KOPT-K1 (cell line): ENCODE results near the gene PCYT1A.

Source experiments
- H3K27ac ChIP-seq: fragments of 200-600 bp; sonication (generic); 2 replicates; pipeline ENCODE4 v1.5.1; 2016; ENCODE audit warnings: antibody characterized with exemption, mild to moderate bottlenecking, low read depth, low read length; ENCODE audit not compliant: poor library complexity, severe bottlenecking
- H3K36me3 ChIP-seq: fragments of 200-600 bp; sonication (generic); 2 replicates; pipeline ENCODE4 v1.5.1; 2017; ENCODE audit warnings: antibody characterized with exemption, mild to moderate bottlenecking, low read length, moderate library complexity; ENCODE audit not compliant: insufficient read depth
- H3K9me3 ChIP-seq: fragments of 200-600 bp; sonication (generic); 2 replicates; pipeline ENCODE4 v1.5.1; 2017; ENCODE audit warnings: antibody characterized with exemption, low read length, mild to moderate bottlenecking; ENCODE audit not compliant: insufficient read depth, poor library complexity, severe bottlenecking

PCYT1A gene

DNA sequence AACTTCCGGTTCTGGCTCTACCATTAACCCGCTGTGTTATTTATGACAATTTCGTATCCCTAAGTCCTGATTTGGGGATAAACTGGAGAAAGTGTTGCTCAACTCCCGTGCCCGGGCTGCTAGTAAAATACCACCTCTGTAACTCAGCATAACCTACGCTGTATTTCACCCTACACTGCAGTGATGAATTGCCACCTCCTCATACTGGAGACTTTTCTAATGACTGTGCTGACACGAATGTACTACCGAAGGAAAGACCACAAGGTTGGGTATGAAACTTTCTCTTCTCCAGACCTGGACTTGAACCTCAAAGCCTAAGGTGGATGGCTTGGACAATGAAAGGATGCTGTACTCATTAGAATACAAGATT is 54.7 kb downstream of the PCYT1A start:
- Histone ChIP-seq H3K9me3 (no peaks in the 10 kb centered on the region), H3K36me3 (peaks cover 4% of the 10 kb centered on the region; the same call in 1 of the 2 replicates), H3K27ac (no peak overlapping the region)

DNA sequence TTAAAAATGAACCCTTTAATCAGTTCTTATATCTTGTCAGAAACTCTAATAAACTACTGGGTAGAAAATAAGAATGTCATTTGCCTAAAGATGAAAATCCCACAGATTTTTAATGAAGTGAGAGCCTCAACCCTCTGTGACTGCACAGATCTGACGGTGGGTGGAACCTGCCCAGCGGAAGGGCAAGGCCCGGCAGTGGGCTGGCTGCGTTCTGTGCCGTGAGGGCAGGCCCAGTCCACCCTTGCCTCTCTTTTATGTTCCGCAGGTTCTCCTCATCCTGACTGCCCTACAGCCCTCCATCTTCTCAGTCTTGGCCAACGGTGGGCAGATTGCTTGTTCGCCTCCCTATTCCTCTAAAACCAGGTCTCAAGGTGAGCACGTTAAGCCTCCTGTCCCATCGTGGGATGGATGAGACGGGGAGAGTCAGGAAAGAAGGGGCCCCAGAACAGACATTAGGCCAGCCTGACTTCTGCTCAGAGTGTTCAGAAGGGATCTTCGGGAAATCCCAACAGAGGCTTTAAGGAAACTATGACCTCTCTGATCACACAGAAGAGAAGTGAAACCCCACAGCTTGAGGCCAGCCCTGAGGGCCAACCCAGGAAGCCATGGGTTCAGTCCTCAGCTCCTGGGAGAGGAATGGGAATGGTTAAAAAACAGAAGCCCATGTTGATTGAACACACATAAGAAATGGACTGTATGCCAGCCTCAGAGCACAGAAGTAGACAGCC is 55.2 kb downstream of the PCYT1A start:
- Histone ChIP-seq H3K9me3 (no peaks in the 10 kb centered on the region), H3K36me3 (no peaks in the 10 kb centered on the region), H3K27ac (no peak overlapping the region)

DNA sequence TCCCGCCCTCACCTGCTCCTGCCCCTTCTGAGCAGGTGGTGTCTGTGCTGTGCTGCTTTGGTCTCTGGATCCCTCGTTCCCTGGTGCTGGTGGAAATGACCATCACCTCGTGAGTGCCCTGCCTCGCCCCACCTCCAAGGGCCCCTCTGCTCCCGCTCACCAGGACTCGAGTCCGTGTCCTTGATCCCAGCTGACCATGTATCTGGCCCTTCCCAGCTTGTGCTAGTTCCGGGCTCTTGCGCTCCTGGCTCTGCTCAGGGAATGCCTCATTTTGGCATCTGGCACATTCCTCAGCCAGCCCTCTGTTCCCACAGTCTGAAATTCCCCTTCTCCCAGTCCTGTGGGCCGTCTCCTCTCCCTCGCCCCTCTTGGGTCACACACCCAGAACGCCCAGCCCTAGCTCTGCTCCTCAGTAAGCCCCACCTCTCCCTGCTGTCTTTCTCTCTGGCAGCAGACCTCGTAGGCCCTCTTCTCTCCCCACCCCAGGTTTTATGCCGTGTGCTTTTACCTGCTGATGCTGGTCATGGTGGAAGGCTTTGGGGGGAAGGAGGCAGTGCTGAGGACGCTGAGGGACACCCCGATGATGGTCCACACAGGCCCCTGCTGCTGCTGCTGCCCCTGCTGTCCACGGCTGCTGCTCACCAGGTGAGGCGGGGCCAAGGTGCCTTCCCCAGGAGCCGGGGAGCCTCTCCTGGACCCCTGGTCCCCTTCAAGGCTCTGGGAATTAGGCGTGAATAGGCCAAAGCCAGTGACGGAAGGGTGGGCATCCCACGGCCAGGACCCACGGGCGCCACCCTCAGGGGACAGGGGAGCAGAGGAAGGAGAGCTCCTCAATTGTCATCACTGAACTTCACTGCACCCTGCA is 59.7 kb downstream of the PCYT1A start:
- Histone ChIP-seq H3K27ac (no peak overlapping the region), H3K9me3 (no peaks in the 10 kb centered on the region), H3K36me3 (no peaks in the 10 kb centered on the region)

DNA sequence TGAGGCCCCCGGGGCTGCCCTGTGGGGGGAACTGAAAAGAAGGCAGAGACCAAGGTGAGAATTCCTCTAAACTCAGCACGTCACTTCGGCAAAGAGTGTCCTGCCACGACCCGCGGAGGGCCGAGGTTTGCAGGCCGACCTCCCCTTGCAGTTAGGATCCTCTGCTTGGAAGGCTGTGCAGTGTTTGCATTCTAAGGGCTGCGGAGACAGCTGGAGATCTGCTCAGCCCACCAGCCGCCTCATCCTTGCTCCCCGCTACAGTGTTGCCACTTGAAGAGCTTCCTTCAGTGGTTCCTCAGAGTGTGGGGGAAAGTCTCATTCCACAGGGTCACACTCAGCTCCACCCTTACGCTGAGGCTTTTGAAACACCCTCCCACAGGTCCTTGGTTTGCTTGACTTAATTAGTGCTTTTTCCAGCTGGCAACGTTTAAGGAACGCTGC is 60.4 kb downstream of the PCYT1A start:
- no peaks in the 10 kb centered on the region for H3K9me3 ChIP-seq
- no peaks in the 10 kb centered on the region for H3K36me3 ChIP-seq
- H3K27ac ChIP-seq = no peak overlapping the region

DNA sequence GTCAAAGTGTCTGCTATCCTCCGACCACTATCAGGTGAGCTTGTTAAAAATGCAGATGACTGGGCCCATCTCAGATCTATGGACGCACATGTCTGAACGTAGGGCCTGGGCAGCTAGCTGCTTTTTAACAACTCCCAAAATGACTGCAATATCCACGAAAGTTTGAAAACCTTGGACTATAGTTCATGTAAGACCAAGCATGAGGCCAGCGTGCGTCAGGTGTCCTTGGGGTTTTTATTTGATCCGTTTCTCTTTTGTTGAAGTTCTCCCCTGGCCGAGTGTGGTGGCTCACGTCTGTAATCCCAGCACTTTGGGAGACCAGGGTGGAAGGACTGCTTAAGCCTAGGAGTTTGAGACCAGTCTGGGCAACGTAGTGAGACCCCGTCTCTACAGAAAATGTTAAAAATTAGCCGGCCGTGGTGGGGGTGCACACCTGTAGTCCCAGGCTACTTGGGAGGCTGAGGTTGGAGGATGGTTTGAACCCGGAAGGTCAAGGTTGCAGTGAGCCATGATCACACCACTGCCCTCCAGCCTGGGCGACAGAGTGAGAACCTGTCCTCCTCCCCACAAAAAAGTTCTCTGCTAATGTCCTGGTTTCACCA is 61.7 kb downstream of the PCYT1A start:
- Histone ChIP-seq H3K36me3 (no peaks in the 10 kb centered on the region), H3K27ac (no peak overlapping the region), H3K9me3 (no peaks in the 10 kb centered on the region)

DNA sequence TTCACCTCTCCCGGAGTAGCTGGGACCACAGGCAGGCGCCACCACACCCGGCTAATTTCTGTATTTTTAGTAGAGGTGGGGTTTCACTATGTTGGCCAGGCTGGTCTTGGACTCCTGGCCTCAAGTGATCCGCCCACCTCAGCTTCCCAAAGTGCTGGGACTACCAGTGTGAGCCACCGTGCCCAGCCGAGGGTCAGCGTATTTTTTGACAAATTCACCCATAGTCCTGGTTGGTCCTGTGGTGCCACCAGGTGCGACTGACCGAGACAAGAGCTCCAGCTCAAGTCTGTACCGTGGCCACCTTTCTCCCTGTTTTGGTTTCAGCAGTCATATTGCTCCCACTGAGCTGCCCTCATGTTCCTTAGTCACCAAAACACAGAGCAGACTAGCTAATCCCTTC is 62.4 kb downstream of the PCYT1A start:
- no peak overlapping the region for H3K27ac ChIP-seq
- H3K36me3 ChIP-seq = no peaks in the 10 kb centered on the region

DNA sequence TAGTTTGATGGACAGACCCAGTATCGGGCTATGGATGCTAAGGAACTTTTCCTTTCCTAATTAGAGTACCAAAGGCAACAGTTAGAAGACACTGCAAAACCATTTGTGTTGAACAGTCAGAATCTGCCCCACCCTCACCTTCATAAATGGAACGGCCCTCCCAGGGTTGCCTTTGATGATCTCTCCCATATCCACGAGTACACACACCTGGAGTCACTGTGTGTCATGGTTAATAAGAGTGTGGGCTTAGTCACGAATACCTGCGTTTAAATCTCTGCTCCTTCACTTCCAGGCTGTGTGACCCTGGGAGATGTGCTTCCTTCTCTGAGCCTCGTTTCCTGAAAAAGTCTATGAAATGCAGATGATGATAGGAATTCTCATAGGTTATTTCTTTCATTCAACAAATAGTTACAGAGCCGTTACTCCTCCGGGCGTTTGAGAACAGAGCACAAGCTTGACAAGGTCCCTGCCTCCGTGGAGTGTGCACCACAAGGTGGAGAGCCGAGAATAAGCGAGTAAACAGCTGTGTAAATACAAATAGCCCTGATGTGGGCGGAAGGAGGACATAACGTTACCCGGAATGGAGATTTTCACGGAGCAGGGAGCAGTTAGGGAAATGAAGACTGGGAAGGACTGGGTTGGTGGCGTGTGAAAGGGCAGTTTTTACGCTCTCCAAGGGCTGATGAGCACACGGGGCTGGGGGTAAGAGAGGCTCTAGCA is 64.5 kb downstream of the PCYT1A start:
- H3K9me3 ChIP-seq = no peaks in the 10 kb centered on the region
- no peak overlapping the region for H3K27ac ChIP-seq

More for the DNA sequence above, 62.4 kb downstream of the PCYT1A start:
- H3K9me3 ChIP-seq = no peaks in the 10 kb centered on the region

DNA sequence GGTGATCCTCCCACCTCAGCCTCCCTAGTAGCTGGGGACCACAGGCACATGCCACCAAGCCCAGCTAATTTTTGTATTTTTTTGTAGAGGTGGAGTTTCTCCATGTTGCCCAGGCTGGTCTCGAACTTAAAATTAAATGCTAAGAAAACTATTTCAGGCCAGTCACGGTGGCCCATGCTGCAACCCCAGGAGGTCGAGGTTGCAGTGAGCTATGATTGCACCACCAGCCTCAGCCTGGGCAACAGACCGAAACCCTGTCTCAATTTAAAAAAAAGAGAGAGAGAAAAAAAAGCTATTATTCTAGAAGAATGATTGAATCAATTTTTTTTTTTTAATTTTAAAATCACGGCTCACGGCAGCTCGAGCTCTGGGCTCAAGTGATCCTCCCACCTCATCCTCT is 66.5 kb downstream of the PCYT1A start:
- H3K9me3 ChIP-seq = no peaks in the 10 kb centered on the region
- H3K36me3 ChIP-seq = no peaks in the 10 kb centered on the region
- no peak overlapping the region for H3K27ac ChIP-seq

More for the DNA sequence above, 64.5 kb downstream of the PCYT1A start:
- no peaks in the 10 kb centered on the region for H3K36me3 ChIP-seq

DNA sequence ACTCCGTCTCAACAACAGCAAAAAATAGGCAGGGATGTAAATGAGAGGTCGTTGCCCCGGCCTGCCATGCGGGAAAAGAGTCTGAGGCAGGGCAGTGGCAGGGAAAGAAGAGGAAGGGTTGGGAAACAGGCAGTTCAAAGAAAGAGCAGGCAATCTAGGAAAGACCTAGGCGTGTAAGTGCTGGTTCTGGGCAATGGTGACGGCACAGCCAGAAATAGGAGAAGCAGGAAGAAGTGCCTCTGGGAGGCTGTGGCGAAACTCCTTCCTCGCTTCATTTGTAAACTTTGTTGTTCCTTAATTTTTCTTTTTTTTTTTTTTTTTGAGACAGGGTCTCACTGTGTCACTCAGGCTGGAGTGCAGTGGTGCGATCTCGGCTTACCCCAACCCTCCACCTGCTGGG is 66.9 kb downstream of the PCYT1A start:
- H3K36me3 ChIP-seq = no peaks in the 10 kb centered on the region
- no peak overlapping the region for H3K27ac ChIP-seq
- H3K9me3 ChIP-seq = no peaks in the 10 kb centered on the region

DNA sequence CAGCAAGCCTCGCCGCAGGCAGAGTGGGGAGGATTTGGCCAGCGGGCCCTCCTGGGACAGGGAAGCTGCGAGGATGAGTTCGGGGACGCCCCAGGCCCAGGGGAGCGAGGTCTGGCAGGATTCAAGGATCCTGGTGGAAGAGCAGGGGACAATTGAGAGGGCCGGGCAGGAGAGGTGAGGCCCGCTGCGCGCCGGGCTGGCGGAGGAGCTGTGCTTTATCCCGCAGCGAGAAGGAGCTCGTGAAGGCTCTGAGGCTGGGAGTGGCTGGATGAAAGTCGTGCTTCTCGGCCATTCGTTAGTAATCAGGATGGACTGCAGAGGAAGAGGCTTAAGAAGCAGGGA is 67.6 kb downstream of the PCYT1A start:
- H3K9me3 ChIP-seq = no peaks in the 10 kb centered on the region
- peak overlapping the region; percentile 8 for H3K27ac ChIP-seq
- no peaks in the 10 kb centered on the region for H3K36me3 ChIP-seq

DNA sequence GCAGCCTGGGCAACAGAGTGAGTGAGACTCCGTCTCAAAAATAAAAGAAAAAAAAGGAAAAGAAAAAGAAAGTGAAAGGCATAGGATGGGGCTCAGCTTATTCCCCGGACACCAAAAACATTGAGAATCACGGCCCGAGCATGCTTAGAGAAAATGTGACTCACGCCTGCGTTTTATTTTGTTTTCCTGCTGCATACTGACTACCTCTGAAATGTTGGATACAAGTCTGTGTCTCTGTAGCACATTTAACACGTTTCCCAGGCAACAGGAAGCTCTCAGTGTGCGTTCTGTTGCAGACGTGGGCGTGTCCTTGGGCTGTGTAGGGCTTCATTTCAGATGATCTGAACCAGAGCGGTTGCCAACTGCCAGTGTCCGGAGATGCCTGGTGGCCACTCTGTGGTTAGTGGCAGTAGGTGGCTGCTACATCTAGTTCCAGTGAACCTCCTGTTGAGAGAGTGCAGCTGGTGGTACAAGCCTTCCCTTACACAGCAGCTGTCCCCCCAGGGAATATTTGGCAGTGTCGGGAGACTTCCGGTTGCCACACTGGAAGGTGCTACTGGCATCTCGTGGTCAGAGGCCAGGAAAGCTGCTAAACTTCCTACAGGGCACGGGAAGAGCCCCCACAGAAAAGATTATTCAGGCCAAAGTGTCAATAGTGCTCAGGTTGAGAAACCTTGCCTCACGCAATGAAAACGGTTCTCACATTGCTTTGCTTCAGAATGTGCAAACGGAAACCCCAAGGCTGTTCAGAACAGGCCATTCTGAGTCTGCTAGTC is 68.1 kb downstream of the PCYT1A start:
- Histone ChIP-seq H3K27ac (peak overlapping the region; percentile 8), H3K9me3 (no peaks in the 10 kb centered on the region), H3K36me3 (no peaks in the 10 kb centered on the region)

DNA sequence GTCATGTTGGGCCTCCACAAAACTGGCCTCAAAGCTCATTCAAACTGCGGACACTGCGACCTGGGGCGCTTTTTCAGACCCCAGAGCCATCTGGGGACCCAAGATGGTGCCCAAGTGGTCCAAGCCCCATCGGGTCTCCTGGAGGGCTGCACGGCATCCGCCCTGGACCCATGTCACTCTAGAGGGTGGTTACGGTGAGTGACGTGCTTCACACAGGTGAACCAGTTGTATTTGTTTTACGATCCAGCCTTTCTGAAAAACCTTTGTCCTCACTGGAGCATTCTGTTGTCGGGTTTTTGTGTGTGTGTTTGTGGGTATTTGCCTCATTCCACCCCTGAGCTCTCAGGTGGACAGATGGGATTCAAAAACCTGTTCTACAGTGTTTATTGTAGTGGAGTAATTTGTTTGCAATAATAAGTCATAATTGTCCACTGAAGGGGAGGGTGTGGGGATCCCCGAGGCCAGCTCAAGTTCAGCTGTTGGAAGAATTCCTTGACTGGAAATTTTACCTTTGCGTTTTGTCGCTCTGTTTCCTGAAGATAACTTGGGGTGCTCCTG is 69.3 kb downstream of the PCYT1A start:
- Histone ChIP-seq H3K36me3 (no peaks in the 10 kb centered on the region), H3K9me3 (no peaks in the 10 kb centered on the region), H3K27ac (no peak overlapping the region)

DNA sequence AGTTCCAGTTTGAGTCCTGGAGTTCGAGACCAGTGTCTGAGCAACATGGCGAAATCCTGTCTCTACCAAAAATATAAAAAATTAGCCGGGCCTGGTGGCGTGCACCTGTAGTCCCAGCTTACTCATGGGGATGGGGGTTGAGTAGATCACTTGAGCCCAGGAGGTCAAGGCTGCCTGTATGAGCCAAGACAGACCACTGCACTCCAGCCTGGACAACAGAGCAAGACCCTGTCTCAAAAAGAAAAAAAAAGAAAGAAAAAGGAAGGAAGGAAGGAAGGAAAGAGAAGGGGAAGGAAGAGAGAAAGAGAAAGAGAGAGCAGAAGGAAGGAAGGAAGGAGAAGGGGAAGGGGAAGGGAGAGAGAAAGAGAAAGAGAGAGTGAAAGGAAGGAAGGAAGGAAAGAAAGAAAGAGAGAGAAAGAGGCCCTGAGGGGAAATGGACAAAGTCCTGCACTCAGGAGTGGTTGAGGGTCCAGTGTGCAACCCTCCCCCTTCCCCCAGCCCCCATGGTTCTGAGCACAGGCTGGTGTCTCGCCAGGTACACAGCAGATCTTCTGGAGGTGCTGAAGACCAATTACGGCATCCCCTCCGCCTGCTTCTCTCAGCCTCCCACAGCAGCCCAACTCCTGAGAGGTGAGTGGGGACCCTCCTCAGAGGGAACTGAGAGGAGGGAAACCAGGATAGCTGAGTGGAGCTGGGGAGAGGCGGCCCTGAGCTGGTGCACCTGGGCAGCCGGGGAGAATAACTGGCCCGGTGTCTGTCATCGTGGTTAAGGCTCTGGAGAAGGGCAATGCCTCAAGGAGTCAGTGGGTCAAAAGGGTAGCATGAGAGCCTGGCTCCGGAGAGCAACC is 70.0 kb downstream of the PCYT1A start:
- Histone ChIP-seq H3K9me3 (no peaks in the 10 kb centered on the region), H3K36me3 (no peaks in the 10 kb centered on the region), H3K27ac (no peak overlapping the region)
